Activated gamma-delta T cell treated with anti-CD3 and anti-CD28 coated beads, Interleukin-2, amount 50 U/mL, for 16 hours (primary cell): Measurements from ENCODE around the gene ZNF556.

Experiments
- DNase-seq: peaks from one replicate; pipeline ENCODE4 v3.0.0-alpha.2; 2020; ENCODE audit warnings: low read depth

ZNF556 gene

DNA sequence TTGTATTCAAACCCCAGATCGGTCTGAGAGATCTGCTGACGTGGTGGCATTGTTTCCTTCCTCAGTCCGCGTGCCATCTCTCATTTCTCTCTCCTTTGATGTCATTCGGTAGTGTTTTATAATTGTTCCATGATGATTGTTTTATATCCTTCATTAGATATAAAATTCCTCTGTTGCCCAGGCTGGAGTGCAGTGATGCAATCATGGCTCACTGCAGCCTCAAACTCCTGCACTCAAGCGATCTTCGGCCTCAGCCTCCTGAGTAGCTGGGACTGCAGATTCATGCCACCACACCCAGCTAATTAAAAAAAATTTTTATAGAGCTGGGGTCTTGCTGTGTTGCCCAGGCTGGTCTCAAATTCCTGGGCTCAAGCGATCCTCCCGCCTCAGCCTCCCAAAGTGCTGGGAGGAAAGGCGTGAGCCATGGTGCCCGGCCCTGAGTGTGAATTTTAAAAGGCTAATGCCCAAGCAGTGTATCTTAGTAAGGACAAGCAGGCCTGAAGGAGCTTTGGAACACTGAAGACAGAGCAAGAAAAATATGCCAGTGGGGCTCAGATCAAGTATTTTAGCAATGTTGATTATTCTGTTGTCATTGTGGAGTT is 38.9 kb downstream of the ZNF556 start:
- DNase-seq, result no peak

DNA sequence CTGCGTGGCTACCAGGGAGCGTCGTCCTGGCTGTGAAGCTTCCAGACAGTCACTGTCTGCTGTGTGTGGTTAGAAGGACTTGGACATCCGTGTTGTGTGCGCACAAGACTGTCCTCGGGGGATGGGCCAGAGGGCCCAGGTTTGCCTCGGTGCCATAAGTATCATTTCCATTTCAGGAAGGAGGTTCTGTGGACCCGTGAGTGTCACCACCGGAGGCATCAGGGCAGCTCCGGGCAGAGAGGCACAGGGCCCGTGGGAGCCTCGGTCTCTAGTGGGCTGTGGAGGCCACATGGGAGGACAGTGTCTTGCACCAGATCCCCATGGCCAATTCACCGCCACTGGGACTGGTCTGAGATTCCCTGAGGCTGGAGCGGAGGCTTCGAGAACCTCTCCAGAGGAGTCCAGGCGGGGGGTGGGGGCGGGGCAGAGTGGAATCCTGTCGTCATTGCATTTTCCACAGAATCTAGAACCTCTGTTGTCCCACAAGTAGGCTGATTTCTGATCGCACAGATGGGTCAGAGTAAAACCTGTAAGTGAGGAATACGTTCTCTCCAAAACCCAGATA is 39.6 kb downstream of the ZNF556 start:
- DNase-seq, result no peak

- no peak for DNase-seq
Observed at GRCh38 chr19:2912306-2912705, 45.2 kb downstream of the ZNF556 start.

DNA sequence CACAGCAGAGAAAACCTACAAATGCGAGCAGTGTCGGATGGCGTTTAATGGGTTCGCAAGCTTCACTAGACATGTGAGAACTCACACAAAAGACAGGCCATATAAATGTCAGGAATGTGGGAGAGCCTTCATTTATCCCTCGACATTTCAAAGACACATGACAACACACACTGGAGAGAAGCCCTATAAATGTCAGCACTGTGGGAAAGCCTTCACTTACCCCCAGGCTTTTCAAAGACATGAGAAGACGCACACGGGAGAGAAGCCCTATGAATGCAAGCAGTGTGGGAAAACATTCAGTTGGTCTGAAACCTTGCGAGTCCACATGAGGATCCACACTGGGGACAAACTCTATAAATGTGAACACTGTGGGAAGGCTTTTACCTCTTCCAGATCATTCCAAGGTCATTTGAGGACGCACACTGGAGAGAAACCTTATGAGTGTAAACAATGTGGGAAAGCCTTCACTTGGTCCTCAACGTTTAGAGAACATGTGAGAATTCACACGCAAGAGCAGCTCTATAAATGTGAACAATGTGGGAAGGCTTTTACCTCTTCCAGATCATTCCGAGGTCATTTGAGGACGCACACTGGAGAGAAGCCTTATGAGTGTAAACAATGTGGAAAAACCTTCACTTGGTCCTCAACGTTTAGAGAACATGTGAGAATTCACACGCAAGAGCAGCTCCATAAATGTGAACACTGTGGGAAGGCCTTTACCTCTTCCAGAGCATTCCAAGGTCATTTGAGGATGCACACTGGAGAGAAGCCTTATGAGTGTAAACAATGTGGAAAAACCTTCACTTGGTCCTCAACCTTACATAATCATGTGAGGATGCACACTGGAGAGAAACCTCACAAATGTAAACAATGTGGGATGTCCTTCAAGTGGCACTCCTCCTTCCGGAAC is 50.4 kb downstream of the ZNF556 start:
- no peak for DNase-seq

GRCh38 chr19:2922987-2923386 is 55.9 kb downstream of the ZNF556 start:
- no peak for DNase-seq

GRCh38 chr19:2923510-2923909 is 56.4 kb downstream of the ZNF556 start:
- no peak for DNase-seq

DNA sequence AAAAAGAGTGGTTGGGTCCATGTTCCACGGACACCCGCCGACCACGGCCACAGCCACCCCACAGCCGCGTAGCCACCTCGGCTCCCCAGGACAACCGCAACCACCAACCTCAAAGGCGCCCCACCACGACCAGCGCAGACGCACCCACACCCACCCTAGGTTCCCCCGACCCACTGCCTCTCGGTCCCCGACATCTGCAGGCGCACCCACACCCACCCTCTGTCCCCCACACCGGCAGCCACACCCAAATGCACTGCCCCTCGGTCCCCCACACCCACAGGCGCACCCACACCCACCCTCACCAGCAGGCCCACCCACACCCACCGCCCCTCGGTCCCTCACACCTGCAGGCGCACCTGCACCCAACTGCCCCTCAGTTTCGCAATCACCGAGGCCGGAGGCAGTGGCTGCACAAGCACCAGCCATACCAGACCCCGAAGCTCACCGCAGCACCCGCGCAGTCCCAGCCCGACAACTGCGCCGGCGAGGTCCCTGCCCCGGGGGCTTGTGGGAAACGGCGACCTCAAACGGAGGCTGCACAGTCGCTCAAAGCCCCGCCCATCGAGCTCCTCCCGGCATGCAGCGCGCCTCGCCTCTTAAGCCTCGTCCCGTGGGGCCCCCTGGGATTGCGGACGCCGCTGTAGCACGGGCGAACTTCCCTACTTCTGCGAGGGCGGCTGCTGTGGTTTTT is 59.4 kb downstream of the ZNF556 start:
- no peak for DNase-seq

DNA sequence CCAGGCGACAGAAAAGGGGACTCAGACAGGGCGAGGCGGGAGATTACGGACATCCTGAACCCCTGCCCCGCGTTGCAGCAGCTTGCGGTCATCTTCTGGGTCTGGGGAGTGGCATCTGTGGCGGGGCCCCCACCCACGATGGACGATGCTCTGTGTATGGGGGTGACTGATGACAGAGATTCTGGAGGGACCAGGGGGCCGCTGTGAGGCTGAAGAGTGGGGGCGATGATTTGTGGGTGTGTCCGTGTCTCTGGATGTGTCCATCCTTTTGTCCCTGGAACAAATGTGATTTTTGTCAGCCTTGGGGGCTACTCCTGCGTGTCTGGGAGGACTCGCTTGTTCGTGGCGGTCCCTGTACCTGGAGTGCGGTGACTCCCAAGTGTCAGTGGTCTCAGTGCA is 59.9 kb downstream of the ZNF556 start:
- no peak for DNase-seq
